EH (cell line): Measurements from ENCODE around the gene HHIPL1.

Experiments used
- DNase-seq: peaks from one replicate; pipeline ENCODE4 v3.0.0-alpha.2; 2015; ENCODE audit warnings: low read depth

HHIPL1 gene

DNA sequence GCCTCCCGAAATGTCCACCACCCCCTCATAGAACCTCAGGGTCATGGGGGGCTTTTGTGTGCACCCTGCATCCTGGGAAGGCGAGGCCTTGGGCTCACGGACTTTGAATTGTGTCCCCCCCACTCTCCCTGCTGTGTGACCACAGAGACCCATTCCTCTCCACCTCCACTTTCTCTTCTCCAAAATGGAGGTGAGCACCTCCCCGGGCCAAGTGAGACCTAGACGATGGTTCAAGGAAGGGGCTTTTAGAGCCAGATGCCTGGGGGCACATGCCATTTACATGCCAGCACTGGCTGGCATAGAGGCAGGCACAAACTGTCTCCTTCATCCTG lies 72.7 kb downstream of the HHIPL1 start:
- DNase-seq = no peak

DNA sequence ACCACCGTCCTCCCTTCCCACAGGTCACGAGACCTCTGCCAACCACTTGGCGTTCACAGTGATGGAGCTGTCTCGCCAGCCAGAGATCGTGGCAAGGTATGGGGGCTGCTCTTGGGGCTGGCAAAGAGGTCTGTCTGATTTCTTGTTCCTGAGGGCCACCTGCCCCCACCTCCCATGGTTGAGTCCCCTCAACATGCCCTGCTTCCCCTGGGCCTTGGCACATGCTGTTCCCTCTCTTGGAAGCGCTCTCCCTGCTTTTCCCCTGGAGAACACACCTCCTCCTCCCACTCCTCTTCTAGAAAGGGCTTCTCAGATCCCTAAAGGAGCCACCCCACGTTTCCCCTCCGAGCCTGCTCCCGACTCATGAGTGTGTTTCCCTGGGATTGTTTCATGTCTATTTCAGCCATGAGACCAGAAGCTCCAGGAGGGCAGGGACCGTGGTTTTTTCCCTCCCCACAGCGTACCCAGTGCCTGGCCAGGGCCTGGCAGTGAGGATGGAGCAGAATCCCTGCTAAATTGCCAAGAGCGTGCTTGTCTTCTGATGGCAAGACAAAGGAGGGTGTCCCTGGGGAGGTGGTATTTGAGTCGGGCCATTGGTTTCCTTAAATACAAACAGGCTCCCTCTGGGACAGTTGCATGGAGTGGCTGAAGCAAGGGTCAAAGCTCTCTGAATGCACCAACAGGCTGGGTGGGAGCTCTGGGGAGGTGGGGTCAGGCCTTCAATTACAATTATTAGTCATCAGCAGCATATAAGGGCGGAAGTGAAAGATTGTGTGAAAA lies 73.3 kb downstream of the HHIPL1 start:
- DNase-seq = no peak

DNA sequence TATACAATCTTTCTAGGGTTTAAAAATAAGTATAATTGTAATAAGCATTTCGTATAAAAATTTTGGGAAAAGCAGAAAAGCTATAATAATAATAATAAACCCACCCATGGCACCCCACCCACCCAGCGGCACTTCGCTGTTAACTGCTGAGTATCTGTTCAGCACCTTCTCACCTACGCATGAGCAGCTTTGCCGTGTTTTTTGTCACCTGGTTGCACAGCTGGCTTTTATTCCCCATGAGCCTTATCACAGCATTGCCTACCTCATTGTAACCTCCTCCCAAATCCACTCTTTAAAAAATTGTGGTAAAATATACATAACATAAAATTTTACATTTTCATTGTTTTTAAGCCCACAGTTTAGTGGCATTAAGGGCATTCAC lies 73.9 kb downstream of the HHIPL1 start:
- no peak for DNase-seq

- no peak for DNase-seq
Observed at GRCh38 chr14:99720941-99721791, 76.2 kb downstream of the HHIPL1 start.

GRCh38 chr14:99721792-99722516 lies 77.0 kb downstream of the HHIPL1 start:
- DNase-seq = no peak

GRCh38 chr14:99722741-99723140 lies 77.8 kb downstream of the HHIPL1 start:
- DNase-seq = no peak

GRCh38 chr14:99724196-99724891 lies 79.4 kb downstream of the HHIPL1 start:
- peak; percentile 16 for DNase-seq

DNA sequence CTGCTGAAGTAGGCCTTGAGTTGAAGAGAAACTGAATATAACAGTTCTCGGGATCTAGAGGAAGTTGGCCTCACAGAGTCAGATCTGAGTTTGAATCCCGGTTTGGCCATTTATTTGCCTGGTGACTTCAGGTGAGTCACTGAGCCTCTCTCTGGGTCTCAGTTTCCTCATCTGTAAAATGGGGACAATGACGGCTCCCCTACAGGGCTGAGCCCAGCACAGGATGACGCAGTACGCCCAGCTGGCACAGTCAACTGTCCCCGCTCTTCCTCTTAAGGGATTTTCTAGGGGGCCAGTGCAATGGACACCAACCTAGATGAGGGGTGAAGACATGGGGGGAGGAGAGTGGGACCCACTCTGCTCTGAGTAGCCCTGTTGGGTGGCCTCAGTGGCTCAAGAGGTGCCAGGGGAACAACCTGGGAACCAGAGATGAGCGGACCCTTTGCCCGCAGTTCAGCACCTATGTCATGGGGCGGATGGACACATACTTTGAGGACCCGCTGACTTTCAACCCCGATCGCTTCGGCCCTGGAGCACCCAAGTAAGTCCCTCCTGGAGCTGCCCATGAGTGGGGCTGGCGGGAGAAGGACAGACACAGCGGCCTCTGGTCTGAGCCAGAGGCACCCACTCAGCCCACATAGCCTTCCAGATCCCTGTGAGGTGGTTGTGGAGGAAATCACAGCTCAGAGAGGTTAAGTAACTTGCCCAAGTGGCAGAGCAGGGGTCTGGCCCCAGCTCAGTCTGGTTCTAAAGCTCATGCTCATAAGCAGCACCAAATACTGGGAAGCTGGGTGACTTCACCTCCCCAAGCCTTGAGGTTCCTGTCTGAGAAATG lies 80.2 kb downstream of the HHIPL1 start:
- no peak for DNase-seq

GRCh38 chr14:99725774-99726537 lies 81.0 kb downstream of the HHIPL1 start:
- no peak for DNase-seq

DNA sequence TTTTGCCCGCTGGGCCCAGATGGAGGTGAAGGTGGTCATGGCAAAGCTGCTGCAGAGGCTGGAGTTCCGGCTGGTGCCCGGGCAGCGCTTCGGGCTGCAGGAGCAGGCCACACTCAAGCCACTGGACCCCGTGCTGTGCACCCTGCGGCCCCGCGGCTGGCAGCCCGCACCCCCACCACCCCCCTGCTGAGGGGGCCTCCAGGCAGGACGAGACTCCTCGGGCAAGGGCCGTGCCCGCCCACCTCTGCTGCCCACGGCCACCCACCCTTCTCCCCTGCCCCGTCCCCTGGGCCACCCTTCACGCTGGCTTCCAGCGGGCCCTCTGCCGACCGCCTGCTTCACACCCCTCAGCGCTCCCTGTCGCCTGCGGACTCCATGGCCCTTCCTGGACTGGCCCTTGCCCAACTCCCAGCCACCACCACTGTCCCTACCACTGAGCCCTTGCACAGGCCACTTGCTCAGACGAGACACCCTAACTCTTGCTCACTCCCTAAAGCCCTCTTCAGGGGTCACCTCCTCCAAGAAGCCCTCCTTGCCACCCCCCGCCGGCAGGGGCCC lies 81.7 kb downstream of the HHIPL1 start:
- DNase-seq = no peak

- no peak for DNase-seq
Observed at GRCh38 chr14:99727096-99727870, 82.4 kb downstream of the HHIPL1 start.

- DNase-seq = no peak
Observed at GRCh38 chr14:99728231-99728920, 83.4 kb downstream of the HHIPL1 start.

GRCh38 chr14:99728981-99729451 lies 84.1 kb downstream of the HHIPL1 start:
- no peak for DNase-seq
